Thyroid gland (tissue), 4 donors: Measurements from ENCODE around the gene GNPTG.

Experiments
- CTCF ChIP-seq, 6 experiments: fragments of 200-600 bp in 3 of 6; fragments of 450-650 bp in 3 of 6; sonication (generic) in 3 of 6; IDR thresholded peaks; one replicate each; pipeline ENCODE4 v1.5.1; 2016 to 2019; ENCODE audit warnings: antibody characterized with exemption in 6 of 6, mild to moderate bottlenecking in 2 of 6, inconsistent platforms in 1 of 6, moderate library complexity in 1 of 6
- POLR2A ChIP-seq, 2 donors: fragments of 450-650 bp; IDR thresholded peaks; one replicate each; pipeline ENCODE4 v1.6.1; 2017; ENCODE audit warnings: antibody characterized with exemption in 2 of 2, mild to moderate bottlenecking in 2 of 2, moderate library complexity in 1 of 2

GRCh38 chr16:1326946-1327618 is 24.6 kb upstream of the GNPTG start:
- TF ChIP-seq CTCF (IDR thresholded peaks at IDR 0.05) (no peak), POLR2A (IDR thresholded peaks at IDR 0.05) (no peak)
